Measurements from ENCODE around the gene SLC22A4. TPM values are rescaled to one million over a fixed set of nuclear protein-coding genes. Genes with fewer than 3 reads are reported as not detected.

Gene SLC22A4
- total and polyA plus RNA-seq, 2 experiments from 2014 or later = 24.0 to 26.0 TPM

- Histone ChIP-seq H3K4me2 (ENCODE audit: unreplicated experiment) (no peak overlapping the region), H3K4me1 (ENCODE audit: insufficient read depth) (peaks cover 29% of the 10 kb centered on the region), H3K9ac (no peak overlapping the region), H2AFZ (no peak overlapping the region), H3F3A (ENCODE audit: insufficient read depth) (peaks cover 19% of the 10 kb centered on the region), H4K20me1 (ENCODE audit: insufficient read depth) (no peaks in the 10 kb centered on the region), H3K9me2 (ENCODE audit: insufficient read depth) (no peaks in the 10 kb centered on the region), H3K4me3 (no peak overlapping the region), H3K79me2 (ENCODE audit: insufficient read depth) (no peaks in the 10 kb centered on the region), H3K9me3 (ENCODE audit: low read depth) (no peaks in the 10 kb centered on the region), H3K27me3 (replicated peaks; ENCODE audit: insufficient read depth) (no peaks in the 10 kb centered on the region), H3K36me3 (ENCODE audit: low read depth) (no peaks in the 10 kb centered on the region), H3K27ac (peak overlapping the region; percentile 66; the same call in 1 of the 2 replicates)
- in situ Hi-C loops (cut with MboI) = no loop called here
- TF ChIP-seq EZH2phosphoT487 (IDR thresholded peaks at IDR 0.05; ENCODE audit: insufficient read depth, low read depth) (no peak), EZH2 (IDR thresholded peaks at IDR 0.05; ENCODE audit: insufficient read depth, poor library complexity, severe bottlenecking) (no peak)
- WGBS, 2 experiments (ENCODE audit: low coverage in 1 of 2, low lambda C conversion rate in 2 of 2, missing lambda C conversion rate in 2 of 2) = 83 to 86% methylated on average over 6 of the region's 6 CpGs
- DNase-seq = peak; percentile 24
These were observed 71.0 kb downstream of the SLC22A4 start for GRCh38 chr5:132365213-132365612.

GRCh38 chr5:132368186-132368585 lies 74.0 kb downstream of the SLC22A4 start:
- Histone ChIP-seq H4K20me1 (ENCODE audit: insufficient read depth) (no peaks in the 10 kb centered on the region), H3K9me3 (ENCODE audit: low read depth) (no peaks in the 10 kb centered on the region), H3K36me3 (ENCODE audit: low read depth) (no peaks in the 10 kb centered on the region), H3K9me2 (ENCODE audit: insufficient read depth) (no peaks in the 10 kb centered on the region), H3K4me2 (ENCODE audit: unreplicated experiment) (no peak overlapping the region), H3K27ac (no peak overlapping the region), H3K27me3 (replicated peaks; ENCODE audit: insufficient read depth) (no peaks in the 10 kb centered on the region), H3K79me2 (ENCODE audit: insufficient read depth) (no peaks in the 10 kb centered on the region), H3F3A (ENCODE audit: insufficient read depth) (peaks cover 13% of the 10 kb centered on the region), H3K9ac (no peak overlapping the region), H3K4me3 (no peak overlapping the region), H2AFZ (no peak overlapping the region), H3K4me1 (ENCODE audit: insufficient read depth) (peaks cover 26% of the 10 kb centered on the region)
- TF ChIP-seq EZH2 (IDR thresholded peaks at IDR 0.05; ENCODE audit: insufficient read depth, poor library complexity, severe bottlenecking) (no peak), EZH2phosphoT487 (IDR thresholded peaks at IDR 0.05; ENCODE audit: insufficient read depth, low read depth) (no peak)
- no peak for DNase-seq
- in situ Hi-C loops (cut with MboI) = no loop called here
- WGBS, 2 experiments (ENCODE audit: low coverage in 1 of 2, low lambda C conversion rate in 2 of 2, missing lambda C conversion rate in 2 of 2) = 65 to 73% methylated on average over 4 of the region's 4 CpGs

- Histone ChIP-seq H3K4me2 (ENCODE audit: unreplicated experiment) (peak overlapping the region; percentile 85), H3K4me1 (ENCODE audit: insufficient read depth) (peaks cover 19% of the 10 kb centered on the region), H4K20me1 (ENCODE audit: insufficient read depth) (no peaks in the 10 kb centered on the region), H3K36me3 (ENCODE audit: low read depth) (no peaks in the 10 kb centered on the region), H2AFZ (peak overlapping the region; percentile 96), H3K4me3 (peak overlapping the region; percentile 78), H3K9me2 (ENCODE audit: insufficient read depth) (no peaks in the 10 kb centered on the region), H3K9me3 (ENCODE audit: low read depth) (no peaks in the 10 kb centered on the region), H3K27me3 (replicated peaks; ENCODE audit: insufficient read depth) (no peaks in the 10 kb centered on the region), H3K79me2 (ENCODE audit: insufficient read depth) (no peaks in the 10 kb centered on the region), H3K9ac (peak overlapping the region; percentile 80), H3K27ac (no peak overlapping the region), H3F3A (ENCODE audit: insufficient read depth) (peaks cover 7% of the 10 kb centered on the region)
- no peak for DNase-seq
- TF ChIP-seq EZH2phosphoT487 (IDR thresholded peaks at IDR 0.05; ENCODE audit: insufficient read depth, low read depth) (no peak), EZH2 (IDR thresholded peaks at IDR 0.05; ENCODE audit: insufficient read depth, poor library complexity, severe bottlenecking) (no peak)
- in situ Hi-C loops (cut with MboI) = no loop called here
- 12% methylated on average over 9 of the region's 9 CpGs for WGBS, 2 experiments (ENCODE audit: low coverage in 1 of 2, low lambda C conversion rate in 2 of 2, missing lambda C conversion rate in 2 of 2)
These were observed 74.8 kb downstream of the SLC22A4 start for GRCh38 chr5:132369007-132369473.

- no peaks in the 10 kb centered on the region for H3K36me3 ChIP-seq (ENCODE audit: low read depth)
- peak within 1 kb of the TSS; percentile 96 for H2AFZ ChIP-seq
- WGBS, 2 experiments (ENCODE audit: low coverage in 1 of 2, low lambda C conversion rate in 2 of 2, missing lambda C conversion rate in 2 of 2) = 1 to 3% methylated on average over 59 to 60 of the region's 83 CpGs
- no peak within 1 kb of the TSS for H3K27ac ChIP-seq
- no peaks in the 10 kb centered on the region for H3K27me3 ChIP-seq (replicated peaks; ENCODE audit: insufficient read depth)
- H3K9me2 ChIP-seq (ENCODE audit: insufficient read depth) = no peaks in the 10 kb centered on the region
- in situ Hi-C loops (cut with MboI) = no loop called here
- H4K20me1 ChIP-seq (ENCODE audit: insufficient read depth) = no peaks in the 10 kb centered on the region
- peaks cover 2% of the 10 kb centered on the region for H3F3A ChIP-seq (ENCODE audit: insufficient read depth)
- peak within 1 kb of the TSS; percentile 85 for H3K4me2 ChIP-seq (ENCODE audit: unreplicated experiment)
- peak within 1 kb of the TSS; percentile 78 for H3K4me3 ChIP-seq
- peak within 1 kb of the TSS; percentile 80 for H3K9ac ChIP-seq
- DNase-seq = peak; percentile 76
- H3K4me1 ChIP-seq (ENCODE audit: insufficient read depth) = peaks cover 13% of the 10 kb centered on the region
- H3K9me3 ChIP-seq (ENCODE audit: low read depth) = no peaks in the 10 kb centered on the region
- TF ChIP-seq EZH2phosphoT487 (IDR thresholded peaks at IDR 0.05; ENCODE audit: insufficient read depth, low read depth) (no peak), EZH2 (IDR thresholded peaks at IDR 0.05; ENCODE audit: insufficient read depth, poor library complexity, severe bottlenecking) (no peak)
- no peaks in the 10 kb centered on the region for H3K79me2 ChIP-seq (ENCODE audit: insufficient read depth)
These were observed 75.4 kb downstream of the SLC22A4 start, which contains the start of gene SLC22A5 for GRCh38 chr5:132369474-132370180. SLC22A5 (plus strand) TSS chr5:132369710; CDS start chr5:132369973, 263 bp downstream.

Measured in GM23248 (cell line).